Kidney tubule cell (primary cell): ENCODE measurements around the gene MITF.

Experiments used
- DNase-seq: peaks from one replicate; pipeline ENCODE4 v3.0.0-alpha.2; 2018; ENCODE audit warnings: low spot score

The MITF gene

DNA sequence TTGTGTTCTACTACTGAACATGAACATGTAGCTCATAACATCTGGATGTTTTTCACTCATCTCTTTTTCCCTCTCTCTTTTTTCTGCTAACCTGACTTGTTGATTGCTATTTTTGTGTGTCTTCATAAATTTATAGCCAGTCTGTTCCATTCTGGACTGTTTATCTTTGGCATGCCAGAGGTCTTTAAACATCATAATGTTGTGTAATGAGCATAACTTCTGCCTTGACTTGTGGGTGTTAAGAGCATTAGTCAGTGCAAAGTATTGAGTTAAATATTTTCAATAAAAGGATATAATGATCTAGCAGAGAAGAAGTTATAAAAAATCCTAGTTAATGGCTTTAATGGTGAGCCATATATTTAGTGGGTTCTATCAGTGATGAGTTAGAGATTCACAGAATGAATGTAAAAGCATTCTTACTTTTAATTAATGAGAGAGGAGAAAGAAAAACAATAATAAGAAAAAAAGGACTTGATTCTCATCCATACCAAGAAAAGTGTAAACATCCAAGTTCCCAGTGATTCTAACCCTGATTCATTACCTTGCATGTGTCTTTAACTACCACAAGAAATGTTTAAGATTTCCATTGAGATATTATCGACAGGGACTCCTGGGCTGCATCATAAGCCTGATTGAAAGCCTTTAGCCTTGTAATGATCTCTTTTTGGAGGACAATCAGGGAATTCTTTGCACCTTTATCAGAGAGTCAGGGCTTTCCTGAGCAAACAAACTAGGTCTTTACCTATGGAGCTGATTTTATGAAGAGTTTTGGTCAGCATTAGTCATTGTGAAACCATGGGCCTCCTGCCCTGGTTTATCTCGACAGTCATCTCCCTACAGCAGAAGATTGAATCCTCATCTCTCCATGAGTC lies 22.9 kb downstream of the MITF start:
- peak; percentile 84 for DNase-seq

GRCh38 chr3:69762768-69763229 lies 23.5 kb downstream of the MITF start:
- DNase-seq: no peak

GRCh38 chr3:69763458-69763857 lies 24.2 kb downstream of the MITF start:
- DNase-seq: peak; percentile 61

GRCh38 chr3:69764121-69764741 lies 25.0 kb downstream of the MITF start:
- no peak for DNase-seq

GRCh38 chr3:69764861-69765260 lies 25.6 kb downstream of the MITF start:
- no peak for DNase-seq

DNA sequence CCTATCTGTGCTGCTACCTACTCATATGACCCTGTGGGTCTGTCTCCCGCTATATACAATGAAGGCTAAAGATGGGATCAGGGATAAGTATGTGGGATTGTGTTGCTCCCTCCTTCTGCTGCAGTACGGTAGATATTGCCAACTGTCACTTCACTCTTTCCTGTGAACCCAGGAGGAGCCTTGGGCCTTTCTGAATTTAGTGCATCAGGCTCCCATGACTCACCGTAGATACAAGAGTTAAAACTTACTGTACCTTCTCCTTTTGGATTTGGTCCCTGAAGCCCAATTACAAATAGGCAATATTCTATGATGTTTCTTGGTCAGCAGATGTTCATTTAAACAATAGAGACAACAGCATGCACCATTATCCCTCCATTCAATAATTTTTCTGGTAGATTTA lies 27.4 kb downstream of the MITF start:
- no peak for DNase-seq

GRCh38 chr3:69767571-69767970 lies 28.3 kb downstream of the MITF start:
- DNase-seq: peak; percentile 66

DNA sequence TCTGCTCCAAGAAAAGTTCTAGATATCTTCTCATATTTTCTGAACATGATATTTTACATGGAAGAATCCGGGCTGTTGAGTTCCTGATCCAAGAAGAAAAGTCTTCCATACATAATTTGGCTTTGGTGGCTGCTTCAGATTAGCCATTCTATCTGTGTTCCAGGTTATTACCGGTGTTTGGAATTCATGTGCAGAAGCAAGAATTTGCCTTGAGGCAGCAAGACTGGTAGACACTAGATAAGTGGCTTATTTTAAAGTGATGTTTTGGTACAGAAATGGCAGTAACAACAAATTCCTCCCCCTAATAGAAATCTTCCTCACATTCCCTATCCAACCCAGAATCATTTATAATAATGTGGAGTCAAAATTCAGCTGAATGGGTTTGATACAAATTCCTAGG lies 29.2 kb downstream of the MITF start:
- no peak for DNase-seq

- DNase-seq: peak; percentile 97
Measured at GRCh38 chr3:69770219-69770618, 31.0 kb downstream of the MITF start.

DNA sequence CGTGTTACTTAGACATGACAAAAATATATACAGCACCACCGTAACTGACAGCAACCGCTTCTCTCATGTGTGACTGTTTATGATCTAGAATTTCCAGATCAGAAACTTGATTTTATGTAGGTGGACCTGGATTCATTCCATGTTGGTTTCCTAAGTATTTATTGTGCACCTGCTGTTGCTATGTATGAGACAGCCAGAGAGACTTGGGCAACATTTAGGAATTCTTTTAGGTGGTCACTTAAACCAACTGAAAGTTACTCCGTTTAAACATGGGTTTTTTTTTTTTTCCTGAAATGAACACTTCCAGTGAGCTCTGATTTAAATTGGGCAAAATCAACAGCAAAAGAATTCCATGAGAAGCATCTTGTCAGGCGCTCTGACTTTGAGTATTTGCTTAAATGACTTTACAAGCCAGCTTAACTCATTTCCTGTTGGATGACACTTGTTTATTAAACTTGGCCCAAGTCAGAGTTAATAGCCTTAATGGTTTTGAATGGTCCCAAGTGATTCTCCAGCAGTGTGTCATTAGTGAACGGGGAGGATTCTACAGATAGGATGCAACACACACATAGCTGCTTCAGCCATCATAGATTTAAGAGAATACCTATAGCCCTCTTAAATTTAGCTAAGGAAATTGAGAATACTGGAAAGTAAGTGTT lies 31.8 kb downstream of the MITF start:
- DNase-seq: peak; percentile 84

DNA sequence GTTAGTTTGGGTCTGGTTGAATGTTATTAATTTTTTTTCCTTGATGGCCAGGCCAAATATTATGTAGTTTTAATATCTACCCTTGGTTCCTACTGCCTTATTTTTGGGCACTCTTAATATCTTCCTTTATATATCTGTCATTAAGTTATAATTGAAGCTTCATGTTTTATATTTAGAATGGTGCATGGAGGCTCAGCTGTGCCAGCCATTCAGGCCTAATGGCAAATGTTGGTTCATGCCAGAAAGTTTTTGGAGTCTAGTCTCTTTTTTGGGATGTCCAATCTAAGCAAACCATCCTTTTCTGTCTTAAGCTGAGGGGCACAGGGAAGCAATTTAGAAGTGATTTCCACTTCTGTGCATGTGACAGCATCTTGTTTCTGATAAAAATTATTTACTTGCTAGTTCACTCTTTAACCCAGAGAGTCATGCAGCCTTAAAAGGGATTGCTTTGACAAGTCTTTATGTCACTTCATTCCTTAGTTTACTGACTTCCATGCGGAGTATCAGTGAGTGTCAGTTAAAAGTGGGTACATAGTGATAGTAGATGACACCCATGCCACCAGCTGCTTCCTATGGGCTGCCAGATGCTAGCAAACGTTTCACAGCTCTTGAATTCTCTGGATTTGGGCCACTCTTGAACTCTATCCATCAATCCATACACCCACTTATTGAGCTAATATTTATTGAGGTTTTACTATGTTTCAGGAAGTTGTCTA lies 33.0 kb downstream of the MITF start:
- DNase-seq: no peak

GRCh38 chr3:69774029-69774428 lies 34.8 kb downstream of the MITF start:
- DNase-seq: no peak

DNA sequence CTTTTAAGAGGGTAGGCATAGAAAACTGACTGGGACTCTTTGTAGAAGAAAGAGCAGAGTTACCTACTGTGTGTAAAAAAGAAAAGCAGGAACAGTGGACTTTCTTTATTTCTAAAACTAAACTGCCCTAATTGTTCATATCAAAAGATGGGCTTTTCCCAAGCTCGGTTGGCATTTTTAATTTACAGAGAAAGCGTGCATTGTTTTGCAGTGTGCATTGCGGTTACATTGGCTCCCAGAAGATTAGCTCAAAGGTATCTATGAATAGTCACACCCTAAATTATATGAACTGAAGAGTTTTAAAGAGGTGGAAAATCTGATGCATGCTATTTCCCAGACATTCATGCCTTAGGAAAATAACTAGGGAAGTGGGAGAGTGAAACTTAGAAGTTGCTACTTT lies 36.5 kb downstream of the MITF start:
- no peak for DNase-seq

DNA sequence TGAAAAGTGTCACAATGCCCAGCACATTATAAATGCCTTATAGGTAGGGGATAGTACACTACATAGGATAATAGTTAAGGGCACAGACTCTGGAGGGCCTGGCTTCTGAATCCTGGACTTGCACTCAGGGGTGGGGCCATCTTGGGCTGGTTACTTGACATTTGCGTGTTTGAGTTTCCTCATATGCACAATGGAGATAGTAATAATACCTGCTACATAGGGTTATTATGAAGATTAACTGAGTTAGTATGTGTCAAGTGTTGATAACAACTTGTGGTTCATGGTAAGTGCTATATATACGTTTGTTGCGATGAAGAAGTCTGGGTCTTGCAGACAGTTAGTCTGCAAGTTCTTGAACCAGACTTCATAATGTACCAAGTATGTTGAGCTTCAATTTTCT lies 37.0 kb downstream of the MITF start:
- no peak for DNase-seq

GRCh38 chr3:69776920-69777581 lies 37.8 kb downstream of the MITF start:
- DNase-seq: no peak

GRCh38 chr3:69777582-69777967 lies 38.3 kb downstream of the MITF start:
- DNase-seq: no peak

DNA sequence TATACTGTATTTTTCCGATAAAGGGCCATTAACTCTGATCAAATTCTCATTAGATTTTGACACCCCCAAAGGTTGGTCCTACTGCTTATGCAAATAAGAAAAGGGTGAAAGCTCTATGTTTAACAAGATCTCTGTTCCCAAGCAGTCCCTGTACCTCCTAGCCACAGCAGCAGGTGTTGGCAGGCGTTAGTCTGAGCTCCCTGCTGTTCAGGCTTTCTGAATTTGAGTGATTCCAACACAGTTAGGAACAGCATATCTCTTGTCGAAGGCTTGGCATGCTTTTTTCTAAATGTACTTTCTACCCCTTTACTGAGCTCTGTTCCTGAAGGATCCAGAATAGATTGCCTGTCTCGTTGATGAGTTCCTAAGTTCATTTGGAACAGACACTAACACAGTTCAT lies 42.3 kb downstream of the MITF start:
- DNase-seq: no peak

DNA sequence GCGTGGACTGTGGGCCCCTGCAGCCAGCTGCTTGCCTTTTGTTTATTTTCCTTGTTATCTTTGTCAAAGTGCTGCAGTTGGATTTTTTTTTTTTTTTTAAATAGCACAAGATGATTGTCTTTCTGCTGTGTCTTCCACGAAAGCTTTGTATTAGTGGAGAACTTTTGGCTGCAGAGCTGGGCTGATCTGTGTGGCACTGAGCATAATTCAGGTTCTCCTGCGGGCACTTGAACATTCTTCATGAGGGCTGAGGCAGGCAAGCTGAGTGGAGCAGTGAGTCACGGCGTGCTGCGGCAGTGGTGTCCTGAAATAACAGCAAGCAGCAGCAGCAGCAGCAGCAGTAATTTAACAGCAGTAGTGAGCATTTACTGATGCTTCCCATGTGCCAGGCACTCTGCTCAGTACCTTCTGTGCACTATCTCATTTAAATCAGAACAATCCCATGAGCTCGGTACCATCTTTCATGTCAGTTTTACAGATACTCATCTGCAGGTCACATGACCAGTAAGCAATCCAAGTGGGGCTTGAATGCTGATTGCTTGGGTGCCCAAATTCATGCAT lies 45.8 kb downstream of the MITF start:
- peak; percentile 83 for DNase-seq

DNA sequence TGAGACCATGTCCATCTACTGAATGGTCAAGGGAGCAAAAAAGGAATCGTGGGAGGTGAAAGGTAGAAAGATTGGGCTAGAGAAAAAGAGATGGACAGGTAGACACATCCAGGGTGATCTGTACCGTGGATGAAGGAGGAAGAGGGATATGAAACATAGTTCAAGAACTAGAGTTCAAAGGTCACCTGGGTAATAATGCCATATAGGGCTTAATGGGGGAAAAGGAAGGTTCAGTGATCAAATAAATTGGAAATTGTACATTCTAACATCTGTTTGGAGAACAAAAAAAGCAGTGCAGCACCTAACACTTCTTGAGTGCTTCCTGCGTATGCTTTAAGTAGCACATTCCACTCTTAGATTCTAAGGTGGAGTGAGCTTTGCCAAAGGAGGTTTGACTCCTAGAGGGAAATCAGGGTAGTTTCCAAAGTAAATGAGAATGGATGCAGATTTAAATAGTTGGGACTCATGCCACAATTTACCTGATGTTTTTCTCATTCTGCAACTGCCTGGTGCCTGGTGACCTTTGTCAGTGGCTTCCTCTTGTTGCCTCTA lies 46.6 kb downstream of the MITF start:
- no peak for DNase-seq

DNA sequence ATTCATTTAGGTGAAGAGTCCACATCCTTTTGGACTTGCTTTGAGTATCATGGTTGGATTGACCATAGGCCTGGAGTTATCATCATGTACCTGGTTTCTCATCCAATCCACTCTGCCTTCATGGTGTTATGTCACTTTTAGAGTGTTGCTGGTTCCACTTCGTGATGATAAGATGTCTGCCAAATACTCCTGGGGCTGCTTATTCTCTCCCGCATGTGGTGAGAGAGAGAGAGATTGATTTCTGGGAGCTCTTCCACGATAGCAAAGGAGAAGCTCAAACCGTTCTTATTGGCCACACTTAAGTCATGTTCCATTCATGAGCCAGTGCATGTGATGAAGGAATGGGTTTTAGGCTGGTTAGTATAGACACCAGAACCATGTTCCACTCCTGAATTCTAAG lies 47.6 kb downstream of the MITF start:
- DNase-seq: no peak
